ENCODE results near the gene FBXO24.
A peak's percentile ranks its signal among the peaks of the same experiment; 100 is the strongest.

The FBXO24 gene

DNA sequence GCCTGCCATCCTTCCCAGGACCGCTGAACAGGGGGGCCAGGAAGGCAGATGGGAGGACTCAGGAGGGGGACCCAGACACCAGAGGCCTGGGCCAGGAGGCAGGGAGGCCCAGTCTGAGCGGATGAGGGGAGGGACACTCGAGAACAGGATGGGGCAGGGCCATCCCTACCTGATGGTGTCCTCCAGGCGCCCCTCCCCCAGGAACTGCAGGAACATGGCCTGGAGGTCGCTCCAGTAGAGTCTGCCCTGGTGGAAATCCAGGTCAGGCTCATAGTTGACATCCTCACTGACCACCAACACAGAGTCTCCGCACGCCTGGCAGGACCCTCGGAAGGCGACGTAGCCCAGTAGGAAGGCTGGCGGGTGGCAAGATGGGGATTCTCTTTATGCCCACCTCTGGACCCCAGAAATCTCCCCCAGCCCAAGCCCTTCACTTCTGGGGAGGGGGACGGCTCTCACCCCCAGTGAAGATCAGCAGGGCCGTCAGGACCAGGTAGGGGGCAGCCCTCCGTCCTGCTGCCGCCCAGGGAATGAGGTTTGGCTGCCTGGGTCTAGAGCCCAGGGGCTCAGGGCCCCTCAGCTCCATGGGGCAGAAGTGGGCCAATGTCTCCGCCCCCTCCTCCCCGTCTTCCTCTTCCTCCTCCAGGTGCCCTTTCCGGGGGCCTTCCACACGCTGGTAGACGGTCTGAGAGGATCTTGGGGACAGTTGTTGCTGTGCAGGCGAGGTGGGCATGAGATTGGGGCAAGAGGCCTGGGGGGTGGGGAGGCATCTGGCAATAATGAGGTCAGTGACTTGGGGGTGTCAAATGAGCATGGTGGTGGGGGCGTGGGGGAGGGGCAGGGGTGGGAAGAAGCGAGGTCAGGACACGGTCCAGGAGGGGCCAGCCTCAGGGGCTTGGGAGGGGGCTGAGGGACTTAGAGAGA is 54.7 kb downstream of the FBXO24 start:
- no peak overlapping the region for H3K27ac ChIP-seq (ENCODE audit: extremely low read depth, low read depth, low read length)
- ChIA-PET POLR2A (no interaction called here), CTCF (interaction anchor here (0.6 kb wide), 1 partner anchor 172 kb away, joined by 3 read pairs; no protein-coding TSS in a partner anchor)

DNA sequence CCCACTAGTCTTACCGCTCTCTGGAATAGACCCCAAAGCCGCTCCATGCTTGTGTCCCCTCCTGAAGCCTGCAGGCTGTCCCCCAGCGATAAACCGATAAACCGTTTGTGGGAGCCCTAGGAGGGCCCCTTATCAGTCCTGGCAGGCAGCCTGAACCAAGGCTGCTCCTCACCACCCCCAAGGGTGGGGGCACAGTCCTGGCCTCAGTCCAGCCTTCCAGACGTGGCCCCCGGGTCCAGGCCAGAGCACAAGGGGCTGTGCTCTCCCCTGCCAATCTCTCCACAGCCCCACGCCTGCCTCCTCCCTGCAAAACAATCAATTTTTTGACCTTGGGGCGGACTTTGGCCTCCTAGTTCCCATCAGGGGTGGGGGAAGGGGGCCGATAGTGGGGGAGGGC is 55.3 kb downstream of the FBXO24 start, which contains the start of gene TFR2:
TSS of gene TFR2 (minus strand) at position 90 of the 397 bp plus-strand sequence. CDS start at position 47, 43 bp downstream.
- no peak within 1 kb of the TSS for H3K27ac ChIP-seq (ENCODE audit: extremely low read depth, low read depth, low read length)
- POLR2A ChIA-PET = no interaction called here
- no peaks in the 10 kb centered on the region for H3K9me3 ChIP-seq (ENCODE audit: control insufficient read depth, insufficient read depth, low read depth, low read length)
- H3K4me3 ChIP-seq (ENCODE audit: low read depth, low read length) = no peak within 1 kb of the TSS
- H3K36me3 ChIP-seq (ENCODE audit: control insufficient read depth in 2 of 2, insufficient read depth in 1 of 2, low read length in 2 of 2) = no peaks in the 10 kb centered on the region
- H3K4me1 ChIP-seq (ENCODE audit: control insufficient read depth, insufficient read depth, low read length) = no peaks in the 10 kb centered on the region
- no peak for TF ChIP-seq ZBTB7A (tag by site-specific recombination; IDR thresholded peaks at IDR 0.05; ENCODE audit: low read depth)
- no peak for TF ChIP-seq ZNF146 (tag by site-specific recombination; IDR thresholded peaks at IDR 0.05)
- TF ChIP-seq, protein P1, sequence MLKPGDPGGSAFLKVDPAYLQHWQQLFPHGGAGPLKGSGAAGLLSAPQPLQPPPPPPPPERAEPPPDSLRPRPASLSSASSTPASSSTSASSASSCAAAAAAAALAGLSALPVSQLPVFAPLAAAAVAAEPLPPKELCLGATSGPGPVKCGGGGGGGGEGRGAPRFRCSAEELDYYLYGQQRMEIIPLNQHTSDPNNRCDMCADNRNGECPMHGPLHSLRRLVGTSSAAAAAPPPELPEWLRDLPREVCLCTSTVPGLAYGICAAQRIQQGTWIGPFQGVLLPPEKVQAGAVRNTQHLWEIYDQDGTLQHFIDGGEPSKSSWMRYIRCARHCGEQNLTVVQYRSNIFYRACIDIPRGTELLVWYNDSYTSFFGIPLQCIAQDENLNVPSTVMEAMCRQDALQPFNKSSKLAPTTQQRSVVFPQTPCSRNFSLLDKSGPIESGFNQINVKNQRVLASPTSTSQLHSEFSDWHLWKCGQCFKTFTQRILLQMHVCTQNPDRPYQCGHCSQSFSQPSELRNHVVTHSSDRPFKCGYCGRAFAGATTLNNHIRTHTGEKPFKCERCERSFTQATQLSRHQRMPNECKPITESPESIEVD (tag by site-specific recombination; IDR thresholded peaks at IDR 0.05) = no peak
- no peak for TF ChIP-seq ZNF610 (tag by site-specific recombination; IDR thresholded peaks at IDR 0.05; ENCODE audit: borderline replicate concordance)
- TF ChIP-seq, protein P2, sequence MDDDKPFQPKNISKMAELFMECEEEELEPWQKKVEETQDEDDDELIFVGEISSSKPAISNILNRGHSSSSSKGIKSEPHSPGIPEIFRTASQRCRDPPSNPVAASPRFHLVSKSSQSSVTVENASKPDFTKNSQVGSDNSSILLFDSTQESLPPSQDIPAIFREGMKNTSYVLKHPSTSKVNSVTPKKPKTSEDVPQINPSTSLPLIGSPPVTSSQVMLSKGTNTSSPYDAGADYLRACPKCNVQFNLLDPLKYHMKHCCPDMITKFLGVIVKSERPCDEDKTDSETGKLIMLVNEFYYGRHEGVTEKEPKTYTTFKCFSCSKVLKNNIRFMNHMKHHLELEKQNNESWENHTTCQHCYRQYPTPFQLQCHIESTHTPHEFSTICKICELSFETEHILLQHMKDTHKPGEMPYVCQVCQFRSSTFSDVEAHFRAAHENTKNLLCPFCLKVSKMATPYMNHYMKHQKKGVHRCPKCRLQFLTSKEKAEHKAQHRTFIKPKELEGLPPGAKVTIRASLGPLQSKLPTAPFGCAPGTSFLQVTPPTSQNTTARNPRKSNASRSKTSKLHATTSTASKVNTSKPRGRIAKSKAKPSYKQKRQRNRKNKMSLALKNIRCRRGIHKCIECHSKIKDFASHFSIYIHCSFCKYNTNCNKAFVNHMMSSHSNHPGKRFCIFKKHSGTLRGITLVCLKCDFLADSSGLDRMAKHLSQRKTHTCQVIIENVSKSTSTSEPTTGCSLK (tag by site-specific recombination; IDR thresholded peaks at IDR 0.05) = no peak
- no peak for TF ChIP-seq ZFP41 (tag by site-specific recombination; IDR thresholded peaks at IDR 0.05; ENCODE audit: borderline replicate concordance)
- no peak for TF ChIP-seq SP7 (tag by site-specific recombination; IDR thresholded peaks at IDR 0.05)
- TF ChIP-seq ZNF121 (tag by site-specific recombination; IDR thresholded peaks at IDR 0.05) = no peak
- TF ChIP-seq ZNF221 (tag by site-specific recombination; IDR thresholded peaks at IDR 0.05; ENCODE audit: borderline replicate concordance) = no peak
- no peak for TF ChIP-seq ZNF560 (tag by site-specific recombination; IDR thresholded peaks at IDR 0.05; ENCODE audit: borderline replicate concordance)
- no peak for TF ChIP-seq KLF16 (tag by site-specific recombination; IDR thresholded peaks at IDR 0.05)
- no peak for TF ChIP-seq ZFHX2 (tag by site-specific recombination; conservative IDR thresholded peaks at IDR 0.05)
- TF ChIP-seq ZNF843 (tag by site-specific recombination; IDR thresholded peaks at IDR 0.05) = no peak
- TF ChIP-seq TCF7L2 (IDR thresholded peaks at IDR 0.05; ENCODE audit: borderline replicate concordance, low read depth, low read length) = no peak
- CTCF ChIA-PET = interaction anchor here (0.8 kb wide), 1 partner anchor 11 kb away, joined by 3 read pairs; no protein-coding TSS in a partner anchor

More for the DNA sequence above, 54.7 kb downstream of the FBXO24 start:
- H3K4me1 ChIP-seq (ENCODE audit: control insufficient read depth, insufficient read depth, low read length) = no peaks in the 10 kb centered on the region
- no peaks in the 10 kb centered on the region for H3K36me3 ChIP-seq (ENCODE audit: control insufficient read depth in 2 of 2, insufficient read depth in 1 of 2, low read length in 2 of 2)
- H3K4me3 ChIP-seq (ENCODE audit: low read depth, low read length) = no peak overlapping the region
- TF ChIP-seq ZFHX2 (tag by site-specific recombination; conservative IDR thresholded peaks at IDR 0.05) (peak; percentile 25; the same call in 1 of the 2 replicates), ZNF292 (tag by site-specific recombination; IDR thresholded peaks at IDR 0.05; ENCODE audit: borderline replicate concordance, low read depth) (no peak)
- H3K9me3 ChIP-seq (ENCODE audit: control insufficient read depth, insufficient read depth, low read depth, low read length) = no peaks in the 10 kb centered on the region

DNA sequence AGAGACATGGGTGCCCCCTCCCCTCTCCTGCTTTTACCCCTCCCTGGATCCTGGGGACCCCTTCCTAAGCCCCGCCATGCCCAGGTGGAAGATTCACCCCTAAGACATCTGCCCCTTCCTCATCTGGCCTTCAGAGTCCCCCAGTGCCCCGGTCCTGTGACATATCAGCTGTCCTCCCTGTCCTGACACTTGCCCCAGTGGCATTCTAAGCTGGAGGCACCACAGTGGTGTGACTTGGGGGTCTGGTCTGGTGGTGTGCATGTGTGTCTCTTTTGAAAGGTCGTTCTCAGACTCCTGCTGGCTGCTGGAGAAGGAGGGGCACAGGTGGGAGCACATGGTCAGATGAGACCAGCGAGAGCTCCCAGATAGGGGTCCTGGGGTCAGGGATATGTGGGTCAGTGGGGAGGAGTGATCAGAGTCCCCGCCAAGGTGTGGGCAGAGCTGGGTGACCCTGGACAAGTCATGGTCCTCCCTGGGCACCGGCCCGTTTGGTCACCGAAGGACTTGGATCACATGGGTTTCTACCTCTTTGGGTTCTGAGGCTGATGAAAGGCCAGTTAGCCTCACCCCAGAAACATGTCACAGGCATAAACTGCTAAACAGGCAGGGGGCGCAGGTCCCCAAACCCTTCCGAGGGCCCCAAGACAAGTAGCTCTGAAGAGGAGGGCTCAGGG is 55.9 kb downstream of the FBXO24 start:
- TF ChIP-seq ZNF529 (tag by site-specific recombination; IDR thresholded peaks at IDR 0.05; ENCODE audit: insufficient replicate concordance) = no peak
- TF ChIP-seq ZNF621 (tag by site-specific recombination; IDR thresholded peaks at IDR 0.05) = no peak
- no peak for TF ChIP-seq ZNF701 (tag by site-specific recombination; IDR thresholded peaks at IDR 0.05)
- TF ChIP-seq ZNF629 (tag by site-specific recombination; IDR thresholded peaks at IDR 0.05) = no peak
- no peak for TF ChIP-seq OVOL3 (tag by site-specific recombination; IDR thresholded peaks at IDR 0.05)
- no peak for TF ChIP-seq ZBTB48 (tag by site-specific recombination; IDR thresholded peaks at IDR 0.05)
- TF ChIP-seq ZNF354C (tag by site-specific recombination; IDR thresholded peaks at IDR 0.05; ENCODE audit: borderline replicate concordance, low read depth) = no peak
- no peak for TF ChIP-seq ZNF146 (tag by site-specific recombination; IDR thresholded peaks at IDR 0.05)
- Histone ChIP-seq H3K9me3 (ENCODE audit: control insufficient read depth, insufficient read depth, low read depth, low read length) (no peaks in the 10 kb centered on the region), H3K4me3 (ENCODE audit: low read depth, low read length) (no peak overlapping the region), H3K36me3 (ENCODE audit: control insufficient read depth in 2 of 2, insufficient read depth in 1 of 2, low read length in 2 of 2) (no peaks in the 10 kb centered on the region), H3K27ac (ENCODE audit: extremely low read depth, low read depth, low read length) (no peak overlapping the region), H3K4me1 (ENCODE audit: control insufficient read depth, insufficient read depth, low read length) (no peaks in the 10 kb centered on the region)
- CTCF ChIA-PET = interaction anchor here (0.8 kb wide), 1 partner anchor 12 kb away, joined by 3 read pairs; no protein-coding TSS in a partner anchor
- POLR2A ChIA-PET = no interaction called here
